Right lobe of liver (tissue), 6 donors: Measurements from ENCODE around the gene GJB4. TPM values are rescaled to one million over a fixed set of nuclear protein-coding genes. Genes with fewer than 3 reads are reported as not detected.
A peak's percentile ranks its signal among the peaks of the same experiment; 100 is the strongest.
"Not testable (repeated sequence)": the region's sequence is repeated elsewhere in the genome, so short reads cannot be mapped to it uniquely, and the experiment has no call there.

Source experiments
- ATAC-seq, 4 donors: fragments of 200-7000 bp; cut with Tn5 transposase; one replicate each; pipeline ENCODE4 v1.9.1; 2020; ENCODE audit warnings: mild to moderate bottlenecking in 4 of 4, moderate library complexity in 4 of 4
- DNase-seq, 3 donors: peaks; one replicate each; pipeline ENCODE4 v3.0.0-alpha.2; 2020
- H3K27ac ChIP-seq, 3 donors: fragments of 200-600 bp; one replicate each; pipeline ENCODE4 v1.8.0; 2022
- H3K27me3 ChIP-seq, 2 donors: fragments of 200-600 bp; one replicate each; pipeline ENCODE4 v1.8.0; 2022
- H3K36me3 ChIP-seq, 4 donors: fragments of 200-600 bp; sonication (generic) in 1 of 4; one replicate each; pipeline versions ENCODE4 v1.5.1 to v1.8.0; 2017 to 2022; ENCODE audit warnings: control low read depth in 1 of 4
- H3K4me1 ChIP-seq, 4 donors: fragments of 200-600 bp; sonication (generic) in 1 of 4; one replicate each; pipeline versions ENCODE4 v1.5.1 to v1.8.0; 2017 to 2022; ENCODE audit warnings: control low read depth in 1 of 4
- H3K4me3 ChIP-seq, 3 donors: fragments of 200-600 bp; one replicate each; pipeline ENCODE4 v1.8.0; 2022
- H3K9me3 ChIP-seq, 4 donors: fragments of 200-600 bp; sonication (generic) in 1 of 4; one replicate each; pipeline versions ENCODE4 v1.5.1 to v1.8.0; 2017 to 2022; ENCODE audit warnings: control low read depth in 1 of 4
- POLR2A ChIP-seq: fragments of 450-650 bp; IDR thresholded peaks from one replicate; pipeline ENCODE4 v1.6.1; 2017; ENCODE audit warnings: antibody characterized with exemption, mild to moderate bottlenecking
- WGBS: methylation state at CpG from one replicate; pipeline ENCODE4 v1.1.6; 2018; ENCODE audit warnings: low coverage, low lambda C conversion rate; ENCODE audit not compliant: insufficient coverage; ENCODE audit errors: missing lambda C conversion rate; 5-methylcytosine and 5-hydroxymethylcytosine counted together
- intact Hi-C, 2 donors: fragments of 100-400 bp; cut with DNase I; formaldehyde crosslinking; loops; one replicate each; pipeline versions ENCODE4 v1.11.2 to v1.14.1; 2022
- total RNA-seq, 6 experiments: library from RNA; depleted of rRNA in 2 of 6; stranded (reverse); fragments of >200 nt in 2 of 6; fragmentation: NEBNext Ultra II Directional in 3 of 6; extraction: Animal tissue kit (Norgen Biotek cat#: 25700) in 3 of 6; gene quantifications; one replicate each; pipeline versions ENCODE4 v1.1.0 to v1.2.4, GENCODE V29; 2016 to 2023
- TF ChIP-seq, protein P1 (sequence below), 4 donors: fragments of 200-600 bp in 3 of 4; fragments of 450-650 bp in 1 of 4; IDR thresholded peaks; one replicate each; pipeline versions ENCODE4 v1.5.1 to v1.8.0; 2016 to 2022; ENCODE audit warnings: antibody characterized with exemption in 4 of 4, mild to moderate bottlenecking in 2 of 4
- donor health status: DM: no; HTN: yes; CAD: no.
- donor health status: DM: no; HTN: no; CAD: no.
- donor health status: DM: no; HTN: no; CAD: no.
- donor health status: DM: no; HTN: yes; CAD: no.
- donor health status: DM: no; HTN: yes; CAD: no.

The GJB4 gene
- total RNA-seq, 6 experiments from 2014 or later, result not detected

DNA sequence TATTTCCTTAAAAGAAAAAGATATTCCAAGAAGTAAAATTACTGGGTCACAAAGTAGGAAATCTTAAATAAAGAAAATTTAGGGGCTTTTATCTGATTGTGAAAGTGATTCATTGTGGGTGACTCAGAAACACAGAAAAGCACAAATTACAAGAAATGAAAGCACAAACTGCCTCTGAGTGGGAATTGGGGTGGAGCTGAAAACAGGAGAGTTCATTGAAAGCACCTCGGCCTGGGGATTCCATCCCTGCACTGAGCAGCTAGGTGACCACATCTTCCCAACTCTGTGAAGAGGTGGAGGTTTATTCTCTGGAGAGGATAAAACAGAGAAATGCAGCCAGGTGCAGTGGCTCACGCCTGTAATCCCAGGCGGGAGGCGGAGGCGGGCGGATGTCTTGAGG lies 40.7 kb downstream of the GJB4 start:
- Histone ChIP-seq H3K36me3 (no peaks in the 10 kb centered on the region), H3K27ac (no peak overlapping the region), H3K4me3 (no peak overlapping the region), H3K27me3 (no peaks in the 10 kb centered on the region), H3K4me1 (no peaks in the 10 kb centered on the region), H3K9me3 (no peaks in the 10 kb centered on the region)
- no peak for TF ChIP-seq POLR2A
- TF ChIP-seq, protein P1, sequence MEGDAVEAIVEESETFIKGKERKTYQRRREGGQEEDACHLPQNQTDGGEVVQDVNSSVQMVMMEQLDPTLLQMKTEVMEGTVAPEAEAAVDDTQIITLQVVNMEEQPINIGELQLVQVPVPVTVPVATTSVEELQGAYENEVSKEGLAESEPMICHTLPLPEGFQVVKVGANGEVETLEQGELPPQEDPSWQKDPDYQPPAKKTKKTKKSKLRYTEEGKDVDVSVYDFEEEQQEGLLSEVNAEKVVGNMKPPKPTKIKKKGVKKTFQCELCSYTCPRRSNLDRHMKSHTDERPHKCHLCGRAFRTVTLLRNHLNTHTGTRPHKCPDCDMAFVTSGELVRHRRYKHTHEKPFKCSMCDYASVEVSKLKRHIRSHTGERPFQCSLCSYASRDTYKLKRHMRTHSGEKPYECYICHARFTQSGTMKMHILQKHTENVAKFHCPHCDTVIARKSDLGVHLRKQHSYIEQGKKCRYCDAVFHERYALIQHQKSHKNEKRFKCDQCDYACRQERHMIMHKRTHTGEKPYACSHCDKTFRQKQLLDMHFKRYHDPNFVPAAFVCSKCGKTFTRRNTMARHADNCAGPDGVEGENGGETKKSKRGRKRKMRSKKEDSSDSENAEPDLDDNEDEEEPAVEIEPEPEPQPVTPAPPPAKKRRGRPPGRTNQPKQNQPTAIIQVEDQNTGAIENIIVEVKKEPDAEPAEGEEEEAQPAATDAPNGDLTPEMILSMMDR (IDR thresholded peaks at IDR 0.05), result no peak
- WGBS, result 64% methylated on average over 1 of the region's 6 CpGs
- peak in 1 of 4 donors; percentile 24 for ATAC-seq
- intact Hi-C loops, result no loop called here
- no peak for DNase-seq

DNA sequence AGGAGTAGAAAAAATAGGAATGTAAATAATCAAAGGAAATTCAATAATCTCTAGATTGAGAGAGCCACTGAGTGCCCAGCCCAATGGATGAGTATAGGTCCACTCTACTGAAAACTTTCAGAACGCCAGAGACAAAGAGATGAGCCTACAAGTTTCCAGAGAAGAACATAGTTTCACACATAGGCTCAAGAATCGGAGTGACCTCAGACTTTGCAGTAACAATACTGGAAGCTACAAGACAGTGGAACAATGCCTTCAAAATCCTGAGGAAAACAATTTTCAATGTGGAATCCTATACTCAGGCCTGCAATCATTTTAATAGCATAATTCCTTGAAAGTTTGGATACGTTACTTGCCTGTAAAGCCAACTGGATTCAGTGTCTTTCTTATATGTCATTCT lies 44.2 kb downstream of the GJB4 start:
- no peak for TF ChIP-seq POLR2A
- TF ChIP-seq, protein P1 (IDR thresholded peaks at IDR 0.05), result no peak
- no peaks in the 10 kb centered on the region for H3K36me3 ChIP-seq
- ATAC-seq (no peak), DNase-seq (no peak)
- H3K4me1 ChIP-seq, result no peaks in the 10 kb centered on the region
- H3K9me3 ChIP-seq, result no peaks in the 10 kb centered on the region
- intact Hi-C loops, result no loop called here
- H3K4me3 ChIP-seq, result no peak overlapping the region
- WGBS, result 100% methylated on average over 3 of the region's 3 CpGs
- H3K27me3 ChIP-seq, result no peaks in the 10 kb centered on the region
- H3K27ac ChIP-seq, result no peak overlapping the region

DNA sequence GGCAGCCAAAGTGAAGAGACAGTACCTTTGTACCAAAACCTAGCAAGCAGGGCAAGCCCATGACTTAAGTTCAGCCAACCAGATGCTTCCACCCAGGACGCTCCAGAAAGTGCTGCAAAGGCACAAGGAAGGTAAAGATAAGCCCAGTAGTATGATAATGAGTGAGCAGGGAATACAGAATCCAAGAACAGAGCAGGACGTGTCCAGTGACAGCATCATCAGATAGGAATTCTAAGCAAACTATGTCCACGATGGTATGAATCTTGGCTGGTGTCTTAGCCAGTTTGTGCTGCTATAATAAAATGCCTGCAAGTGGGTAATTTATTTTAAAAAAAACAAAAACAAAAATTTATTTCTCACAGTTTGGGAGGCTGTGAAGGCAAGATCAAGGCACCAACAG lies 46.9 kb downstream of the GJB4 start:
- H3K9me3 ChIP-seq, result no peaks in the 10 kb centered on the region
- TF ChIP-seq, protein P1 (IDR thresholded peaks at IDR 0.05), result no peak
- no peak for TF ChIP-seq POLR2A
- no peak overlapping the region for H3K4me3 ChIP-seq
- ATAC-seq (no peak), DNase-seq (no peak)
- intact Hi-C loops, result no loop called here
- no peaks in the 10 kb centered on the region for H3K27me3 ChIP-seq
- H3K4me1 ChIP-seq, result no peaks in the 10 kb centered on the region
- H3K27ac ChIP-seq, result no peak overlapping the region
- no peaks in the 10 kb centered on the region for H3K36me3 ChIP-seq
- WGBS, result 74% methylated on average over 3 of the region's 3 CpGs

DNA sequence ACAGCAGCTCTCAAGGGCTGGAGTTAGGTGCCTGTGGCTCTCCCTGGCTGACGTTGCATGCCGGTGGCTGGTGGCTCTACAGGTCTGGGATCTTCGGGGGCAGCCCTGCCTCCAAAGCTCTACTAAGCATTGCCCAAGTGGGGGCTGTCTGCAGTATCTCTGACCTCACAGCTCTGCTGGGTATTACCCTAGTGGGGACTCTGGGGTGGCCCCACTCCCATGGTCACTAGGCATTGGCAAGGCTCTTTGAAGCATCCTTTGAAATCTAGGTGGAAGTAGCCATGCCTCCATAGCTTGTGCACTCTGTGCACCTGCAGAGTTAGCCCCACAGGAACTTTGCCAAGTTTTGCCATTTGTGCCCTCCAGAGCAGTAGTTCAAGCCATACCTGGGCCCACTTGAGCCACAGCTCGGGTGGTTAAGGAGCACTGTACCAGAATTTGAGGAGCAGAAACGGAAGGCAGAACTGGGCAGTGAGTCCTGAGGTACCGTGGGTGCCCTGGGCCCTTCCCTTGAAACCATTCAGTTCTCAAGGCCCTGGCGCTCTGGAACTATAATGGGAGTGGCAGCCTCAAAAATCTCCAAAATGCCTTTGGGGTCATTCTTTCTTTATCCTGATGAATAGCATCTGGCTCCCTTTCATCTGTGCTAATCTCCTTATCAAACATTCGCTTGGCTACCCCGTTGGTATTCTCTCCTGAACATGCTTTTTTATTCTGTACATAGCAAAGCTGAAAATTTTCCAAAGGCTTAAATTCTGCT lies 48.7 kb downstream of the GJB4 start:
- TF ChIP-seq, protein P1 (IDR thresholded peaks at IDR 0.05), result no peak
- no peak for TF ChIP-seq POLR2A
- Histone ChIP-seq H3K4me1 (no peaks in the 10 kb centered on the region), H3K9me3 (no peaks in the 10 kb centered on the region), H3K27me3 (no peaks in the 10 kb centered on the region), H3K4me3 (no peak overlapping the region), H3K27ac (no peak overlapping the region), H3K36me3 (no peaks in the 10 kb centered on the region)
- ATAC-seq (no peak), DNase-seq (no peak)
- WGBS, result 66% methylated on average over 3 of the region's 9 CpGs
- intact Hi-C loops, result no loop called here

DNA sequence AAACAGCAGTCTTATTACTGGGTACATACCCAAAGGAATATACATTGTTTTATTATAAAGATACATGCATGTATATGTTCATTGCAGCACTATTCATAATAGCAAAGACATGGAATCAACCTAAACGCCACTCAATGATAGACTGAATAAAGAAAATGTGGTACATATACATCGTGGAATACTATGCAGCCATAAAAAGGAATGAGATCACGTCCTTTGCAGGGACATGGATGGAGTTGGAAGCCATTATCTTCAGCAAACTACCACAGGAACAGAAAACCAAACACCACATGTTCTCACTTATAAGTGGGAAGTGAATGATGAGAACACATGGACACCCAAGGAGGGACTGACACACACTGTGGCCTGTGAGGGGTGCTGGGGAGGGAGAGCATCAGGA lies 51.2 kb downstream of the GJB4 start:
- H3K4me1 ChIP-seq, H3K9me3 ChIP-seq, H3K27ac ChIP-seq, intact Hi-C loops, H3K4me3 ChIP-seq, ATAC-seq, DNase-seq, H3K27me3 ChIP-seq, H3K36me3 ChIP-seq: not testable (repeated sequence)
- 100% methylated on average over 3 of the region's 3 CpGs for WGBS

Other genes with a start within 250 kb of the GJB4 start
- gene GJB5, start 4.7 kb upstream of the GJB4 start, total RNA-seq, result not detected
- 1 to 10 TPM in 1 of 6 experiments, under 1 TPM in 5; 0.12 to 1.3 (median 0.23) TPM for gene GJB3, start 21.5 kb downstream of the GJB4 start, total RNA-seq
- gene GJA4, start 33.3 kb downstream of the GJB4 start, total RNA-seq, result 10 to 100 TPM in 2 of 6 experiments, 1 to 10 TPM in 4; 4.3 to 21.8 (median 7.6) TPM
- 10 to 100 TPM; 30.5 to 45.7 (median 32.2) TPM for gene SMIM12, start 100.0 kb downstream of the GJB4 start, total RNA-seq
- under 1 TPM in 2 of 6 experiments, not detected in 4; 0.07 to 0.13 TPM for gene DLGAP3, start 169.9 kb downstream of the GJB4 start, total RNA-seq
- gene TMEM35B, start 225.6 kb downstream of the GJB4 start, total RNA-seq, result 10 to 100 TPM; 12.6 to 22.1 (median 16.2) TPM